Lower leg skin (tissue), 3 donors: ENCODE results near the gene CDK18.

ENCODE experiments used
- POLR2A ChIP-seq, 2 donors: fragments of 450-650 bp; IDR thresholded peaks; one replicate each; pipeline ENCODE4 v1.6.1; 2016 to 2017; ENCODE audit warnings: antibody characterized with exemption in 2 of 2, mild to moderate bottlenecking in 1 of 2, moderate library complexity in 1 of 2
- TF ChIP-seq, protein P1 (sequence below), 3 donors: fragments of 450-650 bp; IDR thresholded peaks; one replicate each; pipeline ENCODE4 v1.5.1; 2016; ENCODE audit warnings: antibody characterized with exemption in 3 of 3, mild to moderate bottlenecking in 3 of 3, moderate library complexity in 2 of 3

DNA sequence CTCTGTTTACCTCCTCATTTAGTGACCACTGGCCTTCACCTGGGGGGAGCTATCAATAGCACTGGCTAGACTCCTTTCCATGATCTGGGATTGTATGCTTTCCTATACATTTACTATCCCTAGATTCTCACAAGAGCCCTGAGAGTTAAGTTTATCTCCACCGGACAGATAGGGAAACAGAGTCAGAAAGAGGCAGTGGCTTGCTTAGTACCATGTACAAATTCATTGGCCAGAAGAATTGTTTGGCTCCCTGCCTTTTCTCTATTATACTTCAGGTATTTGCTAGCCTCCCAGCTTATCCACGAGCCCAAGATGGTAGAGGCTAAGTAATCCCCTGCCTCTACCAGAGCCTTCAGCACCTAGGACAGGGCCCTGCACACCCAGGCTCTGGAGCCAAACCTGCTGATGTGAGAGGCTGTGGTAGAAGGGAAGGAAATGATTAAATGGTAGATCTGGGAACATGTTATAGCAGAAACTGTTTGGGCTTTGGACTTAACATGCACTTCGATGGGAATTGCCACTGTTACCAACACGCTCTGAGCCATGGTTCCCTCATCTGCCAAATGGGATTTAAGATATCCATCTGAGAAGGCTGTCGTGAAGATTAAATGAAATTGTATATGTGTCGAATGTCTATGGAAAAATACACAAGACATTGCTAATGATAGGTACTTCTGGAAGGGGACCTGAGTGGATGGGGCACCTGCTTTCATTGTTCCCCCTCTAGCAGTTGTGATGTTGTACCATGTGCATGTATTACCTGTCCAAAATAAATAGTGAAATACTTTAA, 45.5 kb upstream of the CDK18 start:
- TF ChIP-seq, protein P1, sequence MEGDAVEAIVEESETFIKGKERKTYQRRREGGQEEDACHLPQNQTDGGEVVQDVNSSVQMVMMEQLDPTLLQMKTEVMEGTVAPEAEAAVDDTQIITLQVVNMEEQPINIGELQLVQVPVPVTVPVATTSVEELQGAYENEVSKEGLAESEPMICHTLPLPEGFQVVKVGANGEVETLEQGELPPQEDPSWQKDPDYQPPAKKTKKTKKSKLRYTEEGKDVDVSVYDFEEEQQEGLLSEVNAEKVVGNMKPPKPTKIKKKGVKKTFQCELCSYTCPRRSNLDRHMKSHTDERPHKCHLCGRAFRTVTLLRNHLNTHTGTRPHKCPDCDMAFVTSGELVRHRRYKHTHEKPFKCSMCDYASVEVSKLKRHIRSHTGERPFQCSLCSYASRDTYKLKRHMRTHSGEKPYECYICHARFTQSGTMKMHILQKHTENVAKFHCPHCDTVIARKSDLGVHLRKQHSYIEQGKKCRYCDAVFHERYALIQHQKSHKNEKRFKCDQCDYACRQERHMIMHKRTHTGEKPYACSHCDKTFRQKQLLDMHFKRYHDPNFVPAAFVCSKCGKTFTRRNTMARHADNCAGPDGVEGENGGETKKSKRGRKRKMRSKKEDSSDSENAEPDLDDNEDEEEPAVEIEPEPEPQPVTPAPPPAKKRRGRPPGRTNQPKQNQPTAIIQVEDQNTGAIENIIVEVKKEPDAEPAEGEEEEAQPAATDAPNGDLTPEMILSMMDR (IDR thresholded peaks at IDR 0.05) = no peak
- no peak for TF ChIP-seq POLR2A (IDR thresholded peaks at IDR 0.05)
